ENCODE results near the gene MTNR1A. TPM values are rescaled to one million over a fixed set of nuclear protein-coding genes. Genes with fewer than 3 reads are reported as not detected.

Gene MTNR1A
- total RNA-seq, 1 experiment from 2014 or later, result 0.84 TPM

- no peaks in the 10 kb centered on the region for H3K79me2 ChIP-seq (ENCODE audit: insufficient read depth, low read length)
- no peak overlapping the region for H2AFZ ChIP-seq (ENCODE audit: low read depth, low read length, poor library complexity, severe bottlenecking)
- ChIA-PET CTCF (no interaction called here), RAD21 (ENCODE audit: low non-redundant PET in 1 of 2, low total read pairs in 2 of 2, uncharacterized antibody in 2 of 2, unreplicated experiment in 2 of 2) (no interaction called here), POLR2A (no interaction called here)
- intact Hi-C loops (cut with micrococcal nuclease), result no loop called here
- ATAC-seq (no peak), DNase-seq (ENCODE audit: low read depth, low spot score) (no peak)
- BruUV-seq (replicated peaks), result no TSS peak
- H3K9ac ChIP-seq (ENCODE audit: low read length), result no peak overlapping the region
- H3K27me3 ChIP-seq (ENCODE audit: insufficient read depth, low read length), result no peaks in the 10 kb centered on the region
- TF ChIP-seq ZFX (IDR thresholded peaks at IDR 0.05) (no peak), YY1 (IDR thresholded peaks at IDR 0.05; ENCODE audit: extremely low read depth, insufficient replicate concordance, low read depth, low read length) (no peak), FOSL1 (IDR thresholded peaks at IDR 0.05; ENCODE audit: low read depth) (no peak), EZH2 (IDR thresholded peaks at IDR 0.05) (no peak), TCF7L2 (IDR thresholded peaks at IDR 0.05; ENCODE audit: borderline replicate concordance, extremely low read depth, insufficient read depth, insufficient read length) (no peak)
- TF ChIP-seq, protein P1, sequence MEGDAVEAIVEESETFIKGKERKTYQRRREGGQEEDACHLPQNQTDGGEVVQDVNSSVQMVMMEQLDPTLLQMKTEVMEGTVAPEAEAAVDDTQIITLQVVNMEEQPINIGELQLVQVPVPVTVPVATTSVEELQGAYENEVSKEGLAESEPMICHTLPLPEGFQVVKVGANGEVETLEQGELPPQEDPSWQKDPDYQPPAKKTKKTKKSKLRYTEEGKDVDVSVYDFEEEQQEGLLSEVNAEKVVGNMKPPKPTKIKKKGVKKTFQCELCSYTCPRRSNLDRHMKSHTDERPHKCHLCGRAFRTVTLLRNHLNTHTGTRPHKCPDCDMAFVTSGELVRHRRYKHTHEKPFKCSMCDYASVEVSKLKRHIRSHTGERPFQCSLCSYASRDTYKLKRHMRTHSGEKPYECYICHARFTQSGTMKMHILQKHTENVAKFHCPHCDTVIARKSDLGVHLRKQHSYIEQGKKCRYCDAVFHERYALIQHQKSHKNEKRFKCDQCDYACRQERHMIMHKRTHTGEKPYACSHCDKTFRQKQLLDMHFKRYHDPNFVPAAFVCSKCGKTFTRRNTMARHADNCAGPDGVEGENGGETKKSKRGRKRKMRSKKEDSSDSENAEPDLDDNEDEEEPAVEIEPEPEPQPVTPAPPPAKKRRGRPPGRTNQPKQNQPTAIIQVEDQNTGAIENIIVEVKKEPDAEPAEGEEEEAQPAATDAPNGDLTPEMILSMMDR (IDR thresholded peaks at IDR 0.05 in 2 of 3, conservative IDR thresholded peaks at IDR 0.05 in 1 of 3; ENCODE audit: borderline replicate concordance in 1 of 3, insufficient read depth in 1 of 3, low read depth in 2 of 3, low read length in 2 of 3), result no peak
- H3K36me3 ChIP-seq (ENCODE audit: control insufficient read depth in 1 of 2, insufficient read depth in 2 of 2, low read length in 2 of 2), result no peaks in the 10 kb centered on the region
- H3K4me3 ChIP-seq (replicated peaks in 1 of 2; ENCODE audit: low read depth in 1 of 2, low read length in 2 of 2), result no peak overlapping the region
- peaks cover 0 to 5% of the 10 kb centered on the region in 2 experiments; a peak in 1 of 4 replicates for H3K9me3 ChIP-seq (ENCODE audit: control insufficient read depth in 1 of 2, insufficient read depth in 1 of 2, low read depth in 1 of 2, low read length in 2 of 2)
- H4K20me1 ChIP-seq (ENCODE audit: insufficient read depth), result no peaks in the 10 kb centered on the region
- no peaks in the 10 kb centered on the region for H3K4me1 ChIP-seq (ENCODE audit: control insufficient read depth in 1 of 2, insufficient read depth in 2 of 2, low read length in 2 of 2)
- H3K4me2 ChIP-seq (ENCODE audit: low read length), result no peak overlapping the region
- H3K27ac ChIP-seq (ENCODE audit: low read depth, low read length), result no peak overlapping the region
- H3K9me2 ChIP-seq (ENCODE audit: insufficient read depth), result no peaks in the 10 kb centered on the region
Observed at GRCh38 chr4:186501554-186501953, 53.8 kb downstream of the MTNR1A start.

DNA sequence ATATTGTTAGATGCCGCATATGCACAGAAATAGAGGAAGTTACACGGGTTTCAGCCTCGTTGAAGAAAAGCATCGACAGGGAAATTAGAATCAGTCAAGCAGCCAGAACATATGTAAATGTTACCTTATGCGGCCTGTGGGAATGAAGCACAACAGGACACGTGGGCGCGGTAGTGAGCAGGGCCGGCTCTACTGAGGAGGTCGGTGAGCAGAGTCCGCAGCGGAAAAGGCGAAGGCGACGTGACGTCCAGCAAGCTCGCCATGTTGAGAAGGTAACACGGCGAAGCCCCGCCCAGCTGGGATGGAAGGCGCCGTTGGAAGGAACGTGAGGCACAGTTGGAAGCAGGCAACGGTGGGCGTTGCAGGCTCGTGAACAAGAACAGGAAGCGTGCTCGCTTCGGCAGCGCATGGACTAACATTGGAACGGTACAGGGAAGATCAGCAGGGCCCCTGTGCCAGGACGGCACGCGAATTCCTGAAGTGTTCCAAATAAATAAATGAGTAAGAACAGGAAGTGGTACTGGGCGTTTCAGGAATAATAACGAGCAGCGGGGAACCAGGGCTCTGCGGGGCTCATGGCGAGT, 54.6 kb downstream of the MTNR1A start:
- Histone ChIP-seq H3K9ac (ENCODE audit: low read length) (no peak overlapping the region), H3K4me3 (replicated peaks in 1 of 2; ENCODE audit: low read depth in 1 of 2, low read length in 2 of 2) (no peak overlapping the region), H3K9me2 (ENCODE audit: insufficient read depth) (no peaks in the 10 kb centered on the region), H3K36me3 (ENCODE audit: control insufficient read depth in 1 of 2, insufficient read depth in 2 of 2, low read length in 2 of 2) (no peaks in the 10 kb centered on the region), H4K20me1 (ENCODE audit: insufficient read depth) (no peaks in the 10 kb centered on the region), H3K4me2 (ENCODE audit: low read length) (no peak overlapping the region), H3K27me3 (ENCODE audit: insufficient read depth, low read length) (no peaks in the 10 kb centered on the region), H3K79me2 (ENCODE audit: insufficient read depth, low read length) (no peaks in the 10 kb centered on the region), H2AFZ (ENCODE audit: low read depth, low read length, poor library complexity, severe bottlenecking) (no peak overlapping the region), H3K4me1 (ENCODE audit: control insufficient read depth in 1 of 2, insufficient read depth in 2 of 2, low read length in 2 of 2) (no peaks in the 10 kb centered on the region), H3K27ac (ENCODE audit: low read depth, low read length) (no peak overlapping the region), H3K9me3 (ENCODE audit: control insufficient read depth in 1 of 2, insufficient read depth in 1 of 2, low read depth in 1 of 2, low read length in 2 of 2) (peaks cover under 1 to 5% of the 10 kb centered on the region in 2 experiments; a peak in 2 of 4 replicates)
- no TSS peak for BruUV-seq (replicated peaks)
- ATAC-seq (no peak), DNase-seq (ENCODE audit: low read depth, low spot score) (no peak)
- intact Hi-C loops (cut with micrococcal nuclease), result no loop called here
- ChIA-PET POLR2A (no interaction called here), CTCF (no interaction called here), RAD21 (ENCODE audit: low non-redundant PET in 1 of 2, low total read pairs in 2 of 2, uncharacterized antibody in 2 of 2, unreplicated experiment in 2 of 2) (no interaction called here)
- TF ChIP-seq CEBPB (IDR thresholded peaks at IDR 0.05; ENCODE audit: low read depth), result no peak
- no peak for TF ChIP-seq EGR1 (IDR thresholded peaks at IDR 0.05; ENCODE audit: low read depth)
- TF ChIP-seq, protein P2, sequence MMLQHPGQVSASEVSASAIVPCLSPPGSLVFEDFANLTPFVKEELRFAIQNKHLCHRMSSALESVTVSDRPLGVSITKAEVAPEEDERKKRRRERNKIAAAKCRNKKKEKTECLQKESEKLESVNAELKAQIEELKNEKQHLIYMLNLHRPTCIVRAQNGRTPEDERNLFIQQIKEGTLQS (IDR thresholded peaks at IDR 0.05), result no peak
- no peak for TF ChIP-seq CBX3 (IDR thresholded peaks at IDR 0.05; ENCODE audit: low read depth)
- TF ChIP-seq MAX (IDR thresholded peaks at IDR 0.05), result no peak
- TF ChIP-seq SRF (IDR thresholded peaks at IDR 0.05; ENCODE audit: low read depth), result no peak
- no peak for TF ChIP-seq SP1 (IDR thresholded peaks at IDR 0.05; ENCODE audit: low read depth)
- no peak for TF ChIP-seq YY1 (IDR thresholded peaks at IDR 0.05; ENCODE audit: extremely low read depth, insufficient replicate concordance, low read depth, low read length)
- TF ChIP-seq FOSL1 (IDR thresholded peaks at IDR 0.05; ENCODE audit: low read depth), result no peak
- TF ChIP-seq ZFX (IDR thresholded peaks at IDR 0.05), result no peak
- no peak for TF ChIP-seq ELF1 (IDR thresholded peaks at IDR 0.05; ENCODE audit: borderline replicate concordance, low read depth)
- no peak for TF ChIP-seq JUND (IDR thresholded peaks at IDR 0.05)
- no peak for TF ChIP-seq RAD21 (IDR thresholded peaks at IDR 0.05; ENCODE audit: low read depth)
- TF ChIP-seq POLR2AphosphoS5 (IDR thresholded peaks at IDR 0.05; ENCODE audit: low read depth, low read length), result no peak
- TF ChIP-seq EZH2 (IDR thresholded peaks at IDR 0.05), result no peak
- TF ChIP-seq ZNF274 (IDR thresholded peaks at IDR 0.05; ENCODE audit: low read depth, low read length), result no peak

Measured in HCT116 (cell line).